IPS DF 6.9 (cell line): ENCODE data around the gene LAS1L.
A peak's percentile ranks its signal among the peaks of the same experiment; 100 is the strongest.
"Not testable (repeated sequence)": the region's sequence is repeated elsewhere in the genome, so short reads cannot be mapped to it uniquely, and the experiment has no call there.

Source experiments
- DNase-seq: peaks from one replicate; pipeline ENCODE4 v3.0.0-alpha.2; 2013; ENCODE audit warnings: low read depth, low spot score
- H3K27ac ChIP-seq: one replicate; pipeline ENCODE4 v1.5.1; 2013; ENCODE audit warnings: low read length, control low read depth
- H3K27me3 ChIP-seq: 2 replicates; pipeline ENCODE4 v1.6.1; 2013; ENCODE audit warnings: mild to moderate bottlenecking, low read length; ENCODE audit not compliant: control insufficient read depth, insufficient read depth
- H3K36me3 ChIP-seq: 2 replicates; pipeline ENCODE4 v1.6.1; 2013; ENCODE audit warnings: low read length; ENCODE audit not compliant: control insufficient read depth, insufficient read depth
- H3K4me1 ChIP-seq: 2 replicates; pipeline ENCODE4 v1.6.1; 2013; ENCODE audit warnings: low read length; ENCODE audit not compliant: control insufficient read depth, insufficient read depth
- H3K4me3 ChIP-seq: 2 replicates; pipeline ENCODE4 v1.5.1; 2013; ENCODE audit warnings: mild to moderate bottlenecking, low read length
- H3K9me3 ChIP-seq: 2 replicates; pipeline ENCODE4 v1.6.1; 2013; ENCODE audit warnings: low read length, inconsistent platforms; ENCODE audit not compliant: control insufficient read depth, insufficient read depth
- WGBS: extraction: QIAGEN DNeasy Blood & Tissue Kit; methylation state at CpG from one replicate; pipeline ENCODE4 v1.1.7; 2013; ENCODE audit warnings: mixed read lengths, missing lambda C conversion rate; ENCODE audit not compliant: insufficient read length, insufficient coverage; 5-methylcytosine and 5-hydroxymethylcytosine counted together

The LAS1L gene

GRCh38 chrX:65551086-65551485 is 16.5 kb upstream of the LAS1L start:
- no peak for DNase-seq
- Histone ChIP-seq H3K9me3 (no peaks in the 10 kb centered on the region), H3K27ac (no peak overlapping the region), H3K27me3 (no peaks in the 10 kb centered on the region), H3K4me1 (no peaks in the 10 kb centered on the region), H3K4me3 (no peak overlapping the region), H3K36me3 (no peaks in the 10 kb centered on the region; the same call in 1 of the 2 replicates)
- WGBS: no CpG with 5 or more reads among the region's 16 CpGs

- no peaks in the 10 kb centered on the region for H3K27me3 ChIP-seq
Measured at GRCh38 chrX:65545456-65545855, 10.9 kb upstream of the LAS1L start.

GRCh38 chrX:65537229-65537628 is 2.6 kb upstream of the LAS1L start:
- Histone ChIP-seq H3K27me3 (no peaks in the 10 kb centered on the region), H3K36me3 (0 out of 2 replicates have a peak, but pooled peaks cover 1% of the 10 kb centered on the region), H3K4me3 (no peak overlapping the region), H3K4me1 (no peaks in the 10 kb centered on the region), H3K27ac (no peak overlapping the region), H3K9me3 (no peaks in the 10 kb centered on the region)
- no peak for DNase-seq
- WGBS: no CpG with 5 or more reads among the region's 3 CpGs

More at GRCh38 chrX:65545456-65545855, 10.9 kb upstream of the LAS1L start:
- Histone ChIP-seq H3K27ac (no peak overlapping the region), H3K9me3 (no peaks in the 10 kb centered on the region), H3K4me3 (no peak overlapping the region), H3K4me1 (no peaks in the 10 kb centered on the region), H3K36me3 (no peaks in the 10 kb centered on the region)
- no CpG with 5 or more reads among the region's 1 CpG for WGBS
- no peak for DNase-seq

GRCh38 chrX:65536291-65536690 is 1.7 kb upstream of the LAS1L start:
- no peaks in the 10 kb centered on the region for H3K4me1 ChIP-seq
- no peak overlapping the region for H3K27ac ChIP-seq
- WGBS: no CpG with 5 or more reads among the region's 3 CpGs
- H3K9me3 ChIP-seq: no peaks in the 10 kb centered on the region
- DNase-seq: no peak
- H3K27me3 ChIP-seq: no peaks in the 10 kb centered on the region
- no peak overlapping the region for H3K4me3 ChIP-seq
- H3K36me3 ChIP-seq: peaks cover 3% of the 10 kb centered on the region; the same call in 1 of the 2 replicates

GRCh38 chrX:65532016-65532415 is 2.6 kb downstream of the LAS1L start:
- Histone ChIP-seq H3K27ac (no peak overlapping the region), H3K27me3 (no peaks in the 10 kb centered on the region), H3K4me3 (no peak overlapping the region), H3K36me3 (peaks cover 10% of the 10 kb centered on the region; the same call in 1 of the 2 replicates), H3K4me1 (no peaks in the 10 kb centered on the region), H3K9me3 (no peaks in the 10 kb centered on the region)
- no CpG with 5 or more reads among the region's 3 CpGs for WGBS
- no peak for DNase-seq

GRCh38 chrX:65528705-65529340 is 5.8 kb downstream of the LAS1L start:
- Histone ChIP-seq H3K9me3 (no peaks in the 10 kb centered on the region), H3K36me3 (peaks cover 13% of the 10 kb centered on the region; the same call in 1 of the 2 replicates)

GRCh38 chrX:65528293-65528692 is 6.3 kb downstream of the LAS1L start:
- H3K4me3 ChIP-seq: no peak overlapping the region
- no peak overlapping the region for H3K27ac ChIP-seq
- no CpG with 5 or more reads among the region's 3 CpGs for WGBS
- no peaks in the 10 kb centered on the region for H3K27me3 ChIP-seq
- no peaks in the 10 kb centered on the region for H3K4me1 ChIP-seq
- H3K9me3 ChIP-seq: no peaks in the 10 kb centered on the region
- no peak for DNase-seq
- peaks cover 15% of the 10 kb centered on the region; the same call in 1 of the 2 replicates for H3K36me3 ChIP-seq

More at GRCh38 chrX:65528705-65529340, 5.8 kb downstream of the LAS1L start:
- Histone ChIP-seq H3K27me3 (no peaks in the 10 kb centered on the region), H3K27ac (no peak overlapping the region), H3K4me3 (no peak overlapping the region), H3K4me1 (no peaks in the 10 kb centered on the region)
- no CpG with 5 or more reads among the region's 9 CpGs for WGBS
- peak; percentile 11 for DNase-seq

- no peak for DNase-seq
- Histone ChIP-seq H3K4me3 (no peak overlapping the region), H3K4me1 (no peaks in the 10 kb centered on the region), H3K27ac (no peak overlapping the region), H3K36me3 (peaks cover 28% of the 10 kb centered on the region; the same call in 1 of the 2 replicates), H3K27me3 (no peaks in the 10 kb centered on the region), H3K9me3 (no peaks in the 10 kb centered on the region)
- no CpG with 5 or more reads among the region's 9 CpGs for WGBS
Measured at GRCh38 chrX:65524139-65524538, 10.4 kb downstream of the LAS1L start.

GRCh38 chrX:65522739-65523372 is 11.7 kb downstream of the LAS1L start:
- DNase-seq: no peak
- no peaks in the 10 kb centered on the region for H3K4me1 ChIP-seq
- H3K36me3 ChIP-seq: peaks cover 24% of the 10 kb centered on the region; the same call in 1 of the 2 replicates

GRCh38 chrX:65519530-65519929 is 15.1 kb downstream of the LAS1L start:
- DNase-seq, H3K9me3 ChIP-seq, H3K4me3 ChIP-seq, H3K27ac ChIP-seq, H3K4me1 ChIP-seq, H3K27me3 ChIP-seq: not testable (repeated sequence)
- WGBS: no CpG with 5 or more reads among the region's 6 CpGs
- peaks cover 25% of the 10 kb centered on the region; the same call in 1 of the 2 replicates for H3K36me3 ChIP-seq

More at GRCh38 chrX:65522739-65523372, 11.7 kb downstream of the LAS1L start:
- H3K27me3 ChIP-seq: no peaks in the 10 kb centered on the region
- H3K4me3 ChIP-seq: no peak overlapping the region
- no CpG with 5 or more reads among the region's 3 CpGs for WGBS
- no peaks in the 10 kb centered on the region for H3K9me3 ChIP-seq
- H3K27ac ChIP-seq: no peak overlapping the region
